Stimulated activated naive CD8-positive, alpha-beta T cell treated with anti-CD3 and anti-CD28 coated beads, Interleukin-15, Interleukin-2, amounts not matched to agents 100 U/mL and 50 U/mL, for 24 hours (primary cell): ENCODE results near the gene PLEKHG2.
A peak's percentile ranks its signal among the peaks of the same experiment; 100 is the strongest.
"Not testable (repeated sequence)": the region's sequence is repeated elsewhere in the genome, so short reads cannot be mapped to it uniquely, and the experiment has no call there.

Experiments
- ATAC-seq: fragments of 150-1000 bp; cut with Tn5 transposase; one replicate; pipeline ENCODE4 v1.10.0; 2021
- DNase-seq: peaks from one replicate; pipeline ENCODE4 v3.0.0; 2021

Gene PLEKHG2

GRCh38 chr19:39448271-39448670 lies 35.8 kb downstream of the PLEKHG2 start:
- ATAC-seq, result peak; percentile 4
- DNase-seq, result peak; percentile 63

GRCh38 chr19:39449116-39449797 lies 36.8 kb downstream of the PLEKHG2 start:
- ATAC-seq (no peak), DNase-seq (no peak)

GRCh38 chr19:39451257-39451656 lies 38.8 kb downstream of the PLEKHG2 start:
- not testable (repeated sequence) for DNase-seq, ATAC-seq

- ATAC-seq (no peak), DNase-seq (no peak)
Observed at GRCh38 chr19:39463403-39463802, 50.9 kb downstream of the PLEKHG2 start.

GRCh38 chr19:39465956-39466747 lies 53.7 kb downstream of the PLEKHG2 start:
- ATAC-seq (no peak), DNase-seq (no peak)

GRCh38 chr19:39467941-39468340 lies 55.5 kb downstream of the PLEKHG2 start:
- no peak for DNase-seq
- ATAC-seq, result no peak

- ATAC-seq (no peak), DNase-seq (no peak)
Observed at GRCh38 chr19:39469036-39469435, 56.6 kb downstream of the PLEKHG2 start.

- DNase-seq (no peak), ATAC-seq (no peak)
Observed at GRCh38 chr19:39469567-39469966, 57.1 kb downstream of the PLEKHG2 start.

GRCh38 chr19:39470724-39471339 lies 58.4 kb downstream of the PLEKHG2 start:
- ATAC-seq, result peak; percentile 79

GRCh38 chr19:39471756-39472536 lies 59.5 kb downstream of the PLEKHG2 start:
- ATAC-seq (peak; percentile 8), DNase-seq (peak; percentile 44)

More at GRCh38 chr19:39470724-39471339, 58.4 kb downstream of the PLEKHG2 start:
- peak; percentile 26 for DNase-seq

- DNase-seq (no peak), ATAC-seq (no peak)
Observed at GRCh38 chr19:39472746-39473442, 60.4 kb downstream of the PLEKHG2 start.

GRCh38 chr19:39473443-39473960 lies 61.0 kb downstream of the PLEKHG2 start:
- ATAC-seq, result no peak
- DNase-seq, result no peak

GRCh38 chr19:39474139-39474620 lies 61.7 kb downstream of the PLEKHG2 start:
- DNase-seq (peak; percentile 81), ATAC-seq (no peak)

- no peak for DNase-seq
- no peak for ATAC-seq
Observed at GRCh38 chr19:39475748-39476147, 63.3 kb downstream of the PLEKHG2 start.
